NCI-H128 (cell line): ENCODE data around the gene MITF.
"Not testable (repeated sequence)": the region's sequence is repeated elsewhere in the genome, so short reads cannot be mapped to it uniquely, and the experiment has no call there.

Source experiments
- DNase-seq: peaks from one replicate; lab custom pipeline; 2025; ENCODE audit not compliant: unreplicated experiment; lab: John Stamatoyannopoulos, UW

The MITF gene

DNA sequence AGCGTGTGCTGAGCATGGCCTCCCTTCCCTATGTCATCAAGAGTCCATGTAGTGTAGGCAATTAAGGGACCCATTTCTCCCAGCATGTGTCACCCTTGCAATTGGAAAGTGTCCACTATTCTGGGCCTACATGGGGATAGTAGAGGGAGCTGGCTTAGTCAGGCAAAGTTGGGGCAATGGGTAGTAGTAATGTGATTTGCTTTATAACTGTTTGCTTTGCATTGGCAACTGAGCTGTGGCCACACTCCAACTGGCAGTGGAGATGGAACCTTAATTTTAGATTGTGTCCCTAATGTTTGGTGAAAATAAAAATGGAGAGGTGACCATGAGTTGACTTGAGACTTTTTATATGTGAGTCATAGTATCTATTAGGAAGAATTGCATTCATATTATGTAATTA is 162.5 kb downstream of the MITF start:
- DNase-seq = no peak

DNA sequence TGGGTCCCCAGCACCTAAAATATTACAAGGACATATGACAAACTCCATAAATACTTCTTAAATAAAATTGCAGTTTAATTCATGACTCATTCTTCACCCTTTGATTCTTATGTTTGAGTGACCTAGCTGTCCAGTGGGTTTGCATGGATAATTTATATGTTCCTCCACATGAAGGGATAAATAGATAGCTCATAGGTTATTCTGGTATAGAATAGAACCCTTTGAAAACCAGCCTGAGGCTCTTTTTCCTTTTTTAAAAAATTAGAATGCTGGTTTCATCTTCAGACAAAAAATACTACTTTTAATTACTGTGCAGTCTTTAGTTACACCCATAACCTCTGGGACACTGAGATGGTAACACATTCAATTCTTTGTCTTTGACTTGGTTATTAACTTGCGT is 163.1 kb downstream of the MITF start:
- DNase-seq = no peak

DNA sequence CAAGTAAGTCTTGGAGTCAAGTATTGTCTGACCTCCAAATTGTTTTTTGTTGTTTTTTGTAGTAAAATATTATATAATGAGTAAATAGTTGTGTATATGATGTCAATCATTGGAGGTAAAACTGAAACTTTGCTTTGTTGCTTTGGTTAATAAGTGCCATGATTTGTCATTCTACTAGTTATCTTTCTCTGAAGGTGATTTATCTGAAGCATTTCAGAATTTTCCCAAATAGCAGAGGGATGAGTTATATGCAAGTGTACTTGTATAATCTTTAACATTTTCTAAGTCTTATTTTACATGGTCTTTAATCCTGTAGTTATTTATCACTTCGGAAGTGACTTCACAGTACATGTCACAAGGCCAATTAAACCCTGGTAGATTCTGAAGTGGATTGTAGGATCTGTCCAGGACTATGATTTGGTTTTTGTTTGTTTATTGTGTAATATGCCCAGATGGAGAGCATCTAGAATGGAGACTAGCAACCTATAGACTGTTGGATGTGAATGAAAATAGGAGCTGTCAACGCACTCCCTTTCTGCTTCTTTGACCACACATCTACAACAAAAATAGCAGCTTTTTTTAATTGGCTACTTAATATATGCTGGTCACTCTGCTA is 167.2 kb downstream of the MITF start:
- DNase-seq = no peak

DNA sequence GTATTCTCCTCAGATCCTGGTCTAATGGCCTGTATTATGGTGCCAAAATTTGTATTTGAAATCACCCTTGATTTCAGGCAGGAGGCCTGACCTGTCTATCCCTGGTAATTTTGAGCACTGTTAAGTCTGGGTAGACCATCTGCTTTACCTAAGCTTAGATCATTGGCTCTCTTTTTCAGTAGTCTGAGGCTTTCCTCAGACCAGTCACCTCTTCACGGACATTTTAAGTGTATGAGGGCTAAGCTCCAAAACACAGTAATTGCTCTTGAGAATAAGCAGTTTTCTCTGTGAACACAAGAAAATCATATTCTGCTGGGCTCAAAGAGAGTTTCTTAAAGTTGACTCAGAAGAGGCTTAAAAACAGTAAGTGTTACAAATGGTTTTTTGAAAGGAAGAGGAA is 168.3 kb downstream of the MITF start:
- no peak for DNase-seq

DNA sequence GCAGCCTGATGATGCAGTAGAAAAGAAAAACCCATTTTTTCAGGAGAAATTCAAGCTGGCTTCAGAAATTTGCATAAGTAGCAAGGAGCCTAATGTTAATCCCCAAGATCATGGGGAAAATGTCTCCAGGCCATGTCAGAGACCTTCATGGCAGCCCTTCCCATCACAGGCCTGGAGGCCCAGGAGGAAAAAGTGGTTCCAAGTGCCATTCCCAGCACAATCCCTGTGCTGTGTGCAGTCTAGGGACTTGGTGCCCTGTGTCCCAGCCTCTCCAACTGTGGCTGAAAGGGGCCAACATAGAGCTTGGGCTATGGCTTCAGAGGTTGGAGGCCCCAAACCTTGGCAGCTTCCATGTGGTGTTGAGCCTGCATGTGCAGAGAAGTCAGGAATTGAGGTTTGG is 170.6 kb downstream of the MITF start:
- DNase-seq = not testable (repeated sequence)

DNA sequence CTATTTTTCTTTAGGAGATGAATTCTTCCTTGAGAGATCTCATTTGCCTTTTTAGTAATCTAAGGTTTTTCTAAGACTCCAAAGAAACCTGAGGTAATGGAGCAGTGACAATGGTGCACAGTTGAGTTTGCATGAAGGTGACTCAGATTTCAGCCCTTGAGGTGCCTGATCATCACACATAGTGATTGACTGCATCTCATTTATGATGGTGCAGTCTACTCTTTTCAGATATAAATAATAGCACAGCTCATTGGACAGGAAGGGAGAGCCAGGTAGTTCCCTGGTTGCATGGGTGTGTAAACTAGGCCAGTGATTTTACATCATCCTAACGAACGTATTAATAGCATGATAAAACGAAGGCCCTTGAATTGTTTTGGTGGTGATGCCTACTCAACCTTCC is 174.2 kb downstream of the MITF start:
- no peak for DNase-seq

DNA sequence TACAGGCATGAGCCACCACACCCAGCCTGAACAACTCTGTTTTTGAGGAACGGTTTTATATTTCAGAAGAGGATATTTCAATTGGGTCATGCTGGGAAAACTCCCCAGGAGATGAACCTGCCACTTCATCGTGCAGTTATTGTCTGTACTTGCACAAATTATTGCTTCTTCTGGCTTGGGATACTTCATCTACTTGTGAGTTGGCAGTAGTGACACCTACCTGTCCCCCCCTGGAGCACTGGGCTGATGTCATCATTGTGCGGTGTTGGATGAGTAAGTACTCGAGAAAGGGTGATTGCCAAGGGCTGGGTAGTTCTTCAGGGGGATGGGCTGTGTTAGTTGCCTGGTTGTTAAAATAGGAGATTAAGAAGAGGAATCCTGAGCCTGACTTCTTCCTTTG is 175.1 kb downstream of the MITF start:
- DNase-seq = no peak

DNA sequence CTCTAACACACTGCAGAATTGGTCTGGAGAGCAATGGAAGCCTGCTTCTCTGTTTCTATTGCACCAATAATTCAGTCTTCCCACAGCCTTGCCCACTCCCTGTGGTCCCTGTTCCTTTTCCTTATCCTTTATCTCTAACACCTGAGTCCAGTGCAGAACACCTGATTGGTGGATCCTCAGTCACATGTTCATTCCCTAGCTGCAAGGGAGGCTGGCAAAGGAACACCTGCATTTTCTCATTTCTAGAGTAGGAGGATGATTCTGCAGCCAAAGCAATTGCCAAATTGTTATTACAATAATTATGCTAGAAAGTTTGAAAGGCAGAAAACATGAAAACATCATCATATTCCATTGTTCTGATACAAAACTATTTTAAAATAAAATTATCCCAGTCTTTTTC is 176.5 kb downstream of the MITF start:
- no peak for DNase-seq

DNA sequence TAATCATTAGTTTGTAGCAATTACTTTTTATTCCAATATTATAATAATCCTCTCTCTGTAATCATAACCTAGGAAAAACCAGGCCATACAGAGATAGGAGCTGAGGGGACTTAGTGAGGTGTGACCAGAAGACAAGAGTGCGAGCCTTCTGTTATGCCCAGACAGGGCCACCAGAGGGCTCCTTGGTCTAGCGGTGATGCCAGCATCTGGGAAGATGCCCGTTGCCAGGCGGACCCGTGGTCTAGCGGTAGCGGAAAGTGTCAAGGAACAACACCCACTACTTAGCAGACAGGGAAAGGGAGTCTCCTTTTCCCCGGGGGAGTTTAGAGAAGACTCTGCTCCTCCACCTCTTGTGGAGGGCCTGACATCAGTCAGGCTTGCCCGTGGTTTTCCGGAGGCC is 180.7 kb downstream of the MITF start:
- DNase-seq = not testable (repeated sequence)

DNA sequence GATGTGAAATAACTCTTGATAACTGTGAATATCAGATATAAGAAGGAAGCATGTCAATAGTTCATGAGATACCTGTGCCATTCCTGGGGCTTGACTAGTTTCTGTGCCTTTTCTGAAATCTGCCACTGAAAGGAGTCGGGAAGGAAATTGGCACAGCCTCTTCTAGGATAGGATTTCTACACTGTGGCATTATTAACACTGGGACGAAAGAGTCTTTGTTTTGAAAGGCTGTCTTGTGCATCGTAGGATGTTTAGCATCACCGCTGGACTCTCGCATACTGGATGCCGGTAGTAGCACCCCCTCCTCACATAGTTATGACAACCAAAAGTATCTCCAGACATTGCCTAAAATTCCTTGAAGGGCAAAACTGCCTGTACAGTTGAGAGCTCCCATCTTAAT is 182.4 kb downstream of the MITF start:
- no peak for DNase-seq

DNA sequence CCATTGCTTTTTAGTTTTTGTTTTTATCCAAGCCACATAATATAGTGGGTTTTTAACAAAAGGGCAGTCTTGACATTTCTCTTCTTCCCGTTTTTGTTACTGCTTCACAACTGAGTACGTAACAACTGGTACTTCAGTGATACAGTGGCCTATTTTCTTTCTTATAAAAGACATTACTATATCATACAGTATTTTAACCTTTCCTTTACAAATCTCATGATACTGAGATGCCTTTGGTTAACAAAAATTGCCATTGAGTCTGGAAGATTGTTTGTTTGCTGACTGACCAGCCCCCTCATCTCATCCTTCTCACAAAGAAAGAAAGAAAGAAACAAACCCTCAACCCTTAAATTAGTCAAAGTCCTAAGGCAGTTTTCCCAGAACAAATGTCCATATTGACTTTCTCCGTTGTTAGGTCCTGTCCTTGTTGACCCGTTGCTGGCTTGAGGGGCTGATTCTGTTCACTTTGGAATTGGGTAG is 183.3 kb downstream of the MITF start:
- no peak for DNase-seq

DNA sequence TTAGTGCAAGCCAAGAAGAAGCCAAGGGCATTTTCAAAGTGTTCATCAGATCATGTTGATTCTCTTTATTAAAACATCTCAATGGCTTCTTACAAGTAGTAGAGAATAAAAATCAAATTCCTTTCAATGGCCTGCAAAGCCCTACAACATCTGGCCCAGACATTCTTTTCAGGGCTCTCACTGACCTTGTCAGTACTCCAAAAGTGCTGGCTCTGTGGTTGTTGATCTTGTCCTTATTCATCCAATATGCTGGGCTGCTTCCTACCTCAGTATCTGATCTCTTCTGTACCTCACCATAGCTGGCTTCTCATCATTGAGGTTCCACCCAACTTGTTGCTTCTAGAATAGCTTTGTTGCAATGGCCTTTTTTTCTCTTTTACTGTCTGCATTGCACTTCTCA is 186.2 kb downstream of the MITF start:
- DNase-seq = no peak

DNA sequence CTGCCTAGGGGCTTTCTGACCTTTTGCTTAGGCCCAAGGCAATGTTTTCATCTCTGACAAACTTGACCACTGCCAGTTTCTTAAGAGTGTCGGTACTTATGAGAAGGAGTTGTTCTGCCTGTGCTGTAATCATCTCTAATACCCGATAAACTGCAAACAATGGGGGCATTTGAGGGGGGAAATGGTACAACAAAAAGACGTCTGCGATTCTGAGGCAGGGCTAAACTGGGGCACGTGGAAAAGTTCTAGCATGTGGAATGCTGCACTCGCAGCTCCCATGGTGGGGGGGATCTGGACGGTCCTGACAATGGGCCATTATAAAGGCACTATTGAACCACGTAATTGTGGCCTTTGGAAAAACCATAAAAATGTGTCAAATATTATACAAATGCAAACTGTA is 187.1 kb downstream of the MITF start:
- no peak for DNase-seq

DNA sequence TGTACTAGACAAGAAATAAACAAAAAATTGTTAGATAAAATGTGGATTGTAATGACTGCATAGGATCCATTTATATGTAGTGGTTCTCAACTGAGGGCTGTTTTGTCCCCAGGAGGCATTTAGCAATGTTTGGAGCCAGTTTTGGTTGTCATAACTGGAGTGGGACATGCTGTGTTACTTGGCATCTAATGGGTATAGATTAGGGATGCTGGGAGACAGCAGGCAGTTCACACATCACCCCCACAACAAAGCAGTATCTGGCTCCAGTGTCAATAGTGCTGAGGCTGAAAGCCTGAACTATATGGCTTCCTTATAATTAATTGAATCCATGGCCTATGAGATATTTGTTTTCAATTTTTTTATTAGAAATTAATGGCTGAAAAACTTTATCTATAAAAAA is 188.3 kb downstream of the MITF start:
- no peak for DNase-seq

DNA sequence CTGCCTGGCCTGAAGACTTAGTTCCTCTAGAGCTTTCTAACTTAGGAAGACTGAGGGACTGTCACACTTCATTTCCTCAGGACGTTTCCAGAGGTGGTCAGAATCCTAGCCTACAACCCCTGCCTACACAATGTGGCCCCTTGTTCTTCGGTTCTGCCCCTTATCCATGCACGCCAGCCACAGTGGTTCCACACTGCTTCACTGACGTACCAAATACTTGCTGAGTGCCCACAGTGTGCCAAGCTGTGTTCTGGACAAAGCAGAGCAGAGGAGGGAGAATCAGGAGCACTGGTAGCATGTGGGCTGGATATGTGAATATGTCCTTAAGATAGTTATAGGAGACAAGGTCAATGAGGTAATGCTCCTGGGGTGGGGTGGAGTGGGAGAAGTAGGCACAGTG is 189.8 kb downstream of the MITF start:
- DNase-seq = no peak

DNA sequence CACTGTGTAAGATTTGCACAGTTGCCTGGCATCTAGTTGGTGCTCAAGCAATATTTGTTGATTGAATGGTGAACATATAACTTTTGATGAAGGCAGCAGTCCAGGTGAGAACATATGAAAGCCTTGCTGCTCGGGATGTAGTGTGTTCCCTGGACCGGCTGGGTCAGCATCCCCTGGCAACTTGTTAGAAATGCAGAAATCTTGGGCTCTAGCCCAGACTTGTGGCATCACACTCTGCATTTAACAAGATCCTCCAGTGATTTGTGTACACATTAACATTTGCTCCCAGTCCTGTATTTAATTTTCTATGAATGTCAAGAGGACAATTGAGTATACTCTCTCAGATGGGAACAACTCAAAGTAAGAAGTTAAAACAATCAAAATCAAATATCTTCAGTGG is 191.3 kb downstream of the MITF start:
- no peak for DNase-seq

DNA sequence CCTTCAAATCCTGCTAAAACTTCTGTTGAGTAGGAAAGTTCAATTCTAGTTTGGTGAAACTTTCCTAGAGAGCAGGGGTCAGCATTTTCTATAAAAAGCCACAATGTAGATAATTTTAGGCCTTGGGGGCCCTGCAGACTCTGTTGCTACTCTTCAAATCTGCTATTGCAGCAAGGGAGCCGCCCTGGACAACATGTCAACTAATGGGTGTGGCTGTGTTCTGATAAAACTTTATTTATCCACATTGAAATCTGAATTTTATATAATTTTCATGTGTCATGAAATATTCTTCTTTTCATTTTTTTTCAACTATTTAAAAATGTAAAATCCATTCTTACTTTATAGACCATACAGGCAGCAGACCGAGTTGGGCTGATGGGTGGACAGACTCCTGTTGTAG is 192.8 kb downstream of the MITF start:
- no peak for DNase-seq

DNA sequence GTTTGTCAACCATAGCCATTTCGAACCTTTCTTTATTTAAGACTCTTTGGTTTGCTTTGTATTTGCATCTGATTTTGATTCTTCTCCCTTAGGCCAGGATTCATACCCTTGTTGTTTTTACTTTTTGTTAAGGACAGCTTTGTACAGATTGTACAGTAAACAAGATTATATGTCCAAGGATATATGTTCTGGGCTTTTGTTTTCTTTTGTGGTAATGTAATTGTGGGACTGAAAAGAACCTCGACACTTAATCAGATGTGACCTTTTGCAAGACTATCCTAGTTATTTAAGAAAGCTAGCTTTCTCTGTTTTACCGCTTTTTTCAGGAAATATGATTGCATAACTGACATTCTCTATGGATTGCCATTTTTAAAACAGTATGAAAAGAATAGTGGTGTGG is 193.2 kb downstream of the MITF start:
- DNase-seq = no peak

DNA sequence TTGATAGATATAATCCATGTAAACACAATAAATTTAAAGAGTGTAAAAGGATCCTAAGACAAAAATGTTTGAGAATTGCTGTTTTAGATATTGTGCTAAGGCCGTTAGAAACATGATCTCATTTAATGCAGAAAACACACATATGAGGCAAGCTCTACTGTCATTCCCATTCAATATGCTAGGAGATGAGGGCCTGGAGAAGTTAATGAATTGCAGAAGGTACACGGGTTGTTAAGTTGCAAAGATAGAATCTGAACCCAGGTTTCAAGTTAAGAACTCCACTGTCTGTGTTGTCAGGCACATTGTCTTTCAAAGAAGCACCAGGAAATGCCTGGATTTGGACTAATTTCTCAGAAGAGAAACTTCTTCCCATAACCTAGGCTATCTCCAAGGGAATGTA is 195.1 kb downstream of the MITF start:
- DNase-seq = no peak

DNA sequence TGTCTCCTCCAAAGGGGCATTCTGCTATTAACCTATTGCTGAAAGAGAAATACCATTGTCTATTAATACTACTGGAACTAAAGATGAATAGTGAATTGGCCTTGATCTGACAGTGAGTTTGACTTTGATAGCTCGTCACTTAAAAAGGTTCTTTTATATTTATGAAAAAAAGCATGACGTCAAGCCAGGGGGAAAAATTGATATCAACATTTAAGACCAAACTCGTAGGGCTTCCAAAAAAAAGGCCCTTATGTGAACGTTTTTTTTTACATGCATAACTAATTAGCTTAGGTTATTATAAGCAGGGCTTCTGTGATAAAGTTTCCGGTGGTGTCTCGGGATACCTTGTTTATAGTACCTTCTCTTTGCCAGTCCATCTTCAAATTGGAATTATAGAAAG is 197.0 kb downstream of the MITF start:
- no peak for DNase-seq

DNA sequence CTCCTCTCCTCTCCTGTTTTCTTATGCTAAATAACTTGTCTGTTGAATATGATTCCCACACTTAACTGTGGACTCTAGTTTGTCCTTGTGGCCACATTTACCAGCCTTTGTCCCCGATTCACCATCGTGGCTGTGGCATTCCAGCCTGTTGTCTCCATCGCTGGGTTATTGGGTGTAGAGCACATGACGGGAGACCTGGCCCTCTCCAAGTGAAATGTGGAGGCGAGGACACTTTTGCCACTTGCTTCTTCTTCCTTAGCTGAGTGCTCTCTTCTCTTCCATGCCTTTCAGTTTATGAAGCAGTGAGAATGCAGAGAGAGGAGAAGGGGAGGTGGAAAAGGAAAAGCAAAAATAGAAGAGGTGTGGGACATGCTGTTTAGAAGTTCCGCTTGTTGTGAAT is 198.8 kb downstream of the MITF start:
- DNase-seq = no peak

DNA sequence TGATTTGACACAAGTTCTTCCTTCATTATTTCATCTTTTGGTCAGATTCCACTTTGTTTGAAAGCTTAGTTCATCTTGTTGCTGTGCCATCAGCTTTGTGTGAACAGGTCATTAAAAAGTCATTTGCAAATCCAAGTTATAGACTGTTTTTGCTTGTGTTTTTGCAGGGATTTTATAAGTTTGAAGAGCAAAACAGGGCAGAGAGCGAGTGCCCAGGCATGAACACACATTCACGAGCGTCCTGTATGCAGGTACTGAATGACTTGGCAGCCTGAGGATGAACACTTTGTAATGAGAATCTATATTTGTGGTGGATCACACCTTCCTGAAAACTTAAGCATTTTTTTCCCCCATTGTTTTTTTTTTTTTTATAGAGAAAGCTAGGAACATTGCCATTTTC is 199.7 kb downstream of the MITF start:
- no peak for DNase-seq

DNA sequence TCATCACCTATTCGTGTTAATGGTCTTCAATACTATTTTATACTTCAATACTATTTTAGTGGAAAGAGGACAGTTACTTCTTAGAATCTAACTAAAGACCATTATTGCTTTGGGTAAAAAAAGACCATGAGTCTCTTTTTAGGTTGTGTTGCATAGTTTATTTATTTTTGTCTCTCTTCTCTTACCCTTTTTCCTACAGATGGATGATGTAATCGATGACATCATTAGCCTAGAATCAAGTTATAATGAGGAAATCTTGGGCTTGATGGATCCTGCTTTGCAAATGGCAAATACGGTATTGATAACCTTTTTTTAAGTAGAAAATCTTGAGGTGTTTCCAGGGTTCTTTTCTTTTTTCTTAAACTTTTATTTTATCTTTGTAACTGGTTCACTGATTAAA is 201.8 kb downstream of the MITF start:
- no peak for DNase-seq
